ENCODE results near the gene DNAJC5. TPM values are rescaled to one million over a fixed set of nuclear protein-coding genes. Genes with fewer than 3 reads are reported as not detected.
"Not testable (repeated sequence)": the region's sequence is repeated elsewhere in the genome, so short reads cannot be mapped to it uniquely, and the experiment has no call there.

DNAJC5 gene
- total and polyA plus RNA-seq, 8 donors, result 20.1 to 31.5 (median 27.8) TPM

- WGBS, 2 donors, result 61 to 63% methylated on average over 13 of the region's 13 CpGs
- peak in 3 of 6 donors; percentile 63 to 84 (median 67) for DNase-seq
- peak in 1 of 4 donors; percentile 1 for ATAC-seq
- H3K27me3 ChIP-seq, result no peaks in the 10 kb centered on the region
- intact Hi-C loops (cut with DNase I), result no loop called here
- no peaks in the 10 kb centered on the region for H3K9me3 ChIP-seq
- FAIRE-seq, result no peak
- peak overlapping the region in 3 of 4 donors; percentile 42 to 50 (median 47) for H3K27ac ChIP-seq
- H3K4me3 ChIP-seq, result no peak overlapping the region
- peaks cover 0 to 22% (median 8%) of the 10 kb centered on the region in 3 donors for H3K36me3 ChIP-seq
- H3K4me1 ChIP-seq, result peaks cover 0 to 17% (median 9%) of the 10 kb centered on the region in 3 donors
- no peak for TF ChIP-seq CTCF (IDR thresholded peaks at IDR 0.05)
These were observed 62.9 kb downstream of the DNAJC5 start for GRCh38 chr20:63957690-63958441.

GRCh38 chr20:63958471-63958870 lies 63.5 kb downstream of the DNAJC5 start:
- WGBS, 2 donors, result 61 to 71% methylated on average over 4 of the region's 4 CpGs
- intact Hi-C loops (cut with DNase I), result no loop called here
- Histone ChIP-seq H3K27ac (no peak overlapping the region), H3K4me1 (peaks cover 0 to 17% (median 9%) of the 10 kb centered on the region in 3 donors), H3K4me3 (no peak overlapping the region), H3K36me3 (peaks cover 0 to 27% (median 8%) of the 10 kb centered on the region in 3 donors), H3K27me3 (no peaks in the 10 kb centered on the region), H3K9me3 (no peaks in the 10 kb centered on the region)
- FAIRE-seq (no peak), DNase-seq (peak in 2 of 6 donors; percentile 49 to 57), ATAC-seq (no peak)
- TF ChIP-seq CTCF (IDR thresholded peaks at IDR 0.05), result no peak

GRCh38 chr20:63958964-63959698 lies 64.2 kb downstream of the DNAJC5 start:
- FAIRE-seq, result no peak
- peaks cover 0 to 14% (median 8%) of the 10 kb centered on the region in 3 donors for H3K4me1 ChIP-seq
- DNase-seq, result peak in 3 of 6 donors; percentile 12 to 78 (median 45)
- no peaks in the 10 kb centered on the region for H3K27me3 ChIP-seq
- H3K4me3 ChIP-seq, result no peak overlapping the region
- H3K9me3 ChIP-seq, result no peaks in the 10 kb centered on the region
- H3K36me3 ChIP-seq, result peaks cover 0 to 34% (median 11%) of the 10 kb centered on the region in 3 donors
- no peak for ATAC-seq
- 91 to 97% methylated on average over 10 of the region's 10 CpGs for WGBS, 2 donors
- TF ChIP-seq CTCF (IDR thresholded peaks at IDR 0.05), result no peak
- intact Hi-C loops (cut with DNase I), result no loop called here
- H3K27ac ChIP-seq, result no peak overlapping the region

GRCh38 chr20:63959699-63960075 lies 64.8 kb downstream of the DNAJC5 start:
- peaks cover 0 to 36% (median 11%) of the 10 kb centered on the region in 3 donors for H3K36me3 ChIP-seq
- no peak overlapping the region for H3K27ac ChIP-seq
- no peaks in the 10 kb centered on the region for H3K9me3 ChIP-seq
- H3K27me3 ChIP-seq, result no peaks in the 10 kb centered on the region
- DNase-seq, result peak in 2 of 6 donors; percentile 39 to 71
- 94 to 99% methylated on average over 17 of the region's 17 CpGs for WGBS, 2 donors
- ATAC-seq, result no peak
- no peak for TF ChIP-seq CTCF (IDR thresholded peaks at IDR 0.05)
- no peak overlapping the region for H3K4me3 ChIP-seq
- peaks cover 0 to 9% (median 2%) of the 10 kb centered on the region in 3 donors for H3K4me1 ChIP-seq
- intact Hi-C loops (cut with DNase I), result loop anchor here in 1 of 3 donors (10.0 kb wide), 1 partner anchor 415 kb away; the partner anchor contains the start of gene SRMS
- no peak for FAIRE-seq

GRCh38 chr20:63960654-63961621 lies 66.0 kb downstream of the DNAJC5 start:
- H3K36me3 ChIP-seq, result peaks cover 0 to 36% (median 11%) of the 10 kb centered on the region in 3 donors
- WGBS, 2 donors, result 92 to 94% methylated on average over 15 of the region's 15 CpGs
- not testable (repeated sequence) for H3K4me1 ChIP-seq, H3K27me3 ChIP-seq, H3K9me3 ChIP-seq, FAIRE-seq, ATAC-seq, H3K4me3 ChIP-seq, H3K27ac ChIP-seq
- intact Hi-C loops (cut with DNase I), result loop anchor here in 1 of 3 donors (10.0 kb wide), 1 partner anchor 416 kb away; the partner anchor contains the start of gene SRMS
- DNase-seq, result peak in 2 of 6 donors; percentile 32 to 63
